IMR-90 (cell line): Measurements from ENCODE around the gene QRFP. TPM values are rescaled to one million over a fixed set of nuclear protein-coding genes. Genes with fewer than 3 reads are reported as not detected.

Source experiments
- ATAC-seq: fragments of 200-7000 bp; cut with Tn5 transposase; 2 replicates; pipeline ENCODE4 v1.9.1; 2020; ENCODE audit warnings: low read depth, mild to moderate bottlenecking, moderate library complexity
- BruUV-seq: library from RNA; stranded (reverse); fragments of 400-500 nt; replicated peaks from 2 replicates; lab custom pipeline; 2021; lab: Mats Ljungman, UMichigan
- CTCF ChIA-PET: fragments of 300-600 bp; formaldehyde crosslinking; extraction: SDS; loops from one replicate; lab custom pipeline; 2021; ENCODE audit warnings: antibody characterized with exemption; lab: Yijun Ruan, JAX
- POLR2A ChIA-PET: fragments of 300-600 bp; sonication (Branson Sonifier 250); formaldehyde crosslinking; loops from one replicate; lab custom pipeline; 2022; ENCODE audit warnings: antibody characterized with exemption; ENCODE audit not compliant: unreplicated experiment; lab: Charles Lee
- DNase-seq: peaks from one replicate; pipeline ENCODE4 v3.0.0; 2013
- H2AFZ ChIP-seq: replicated peaks from 2 replicates; pipeline ENCODE3; 2013; ENCODE audit warnings: low read length, mild to moderate bottlenecking; ENCODE audit not compliant: poor library complexity
- H2AK5ac ChIP-seq: 2 replicates; pipeline ENCODE4 v1.6.1; 2013; ENCODE audit warnings: low read depth, low read length, inconsistent platforms
- H2AK9ac ChIP-seq: replicated peaks from 2 replicates; pipeline ENCODE3; 2013; ENCODE audit warnings: mild to moderate bottlenecking, low read depth, low read length, moderate library complexity; ENCODE audit not compliant: poor library complexity
- H2BK120ac ChIP-seq: 2 replicates; pipeline ENCODE4 v1.6.1; 2013; ENCODE audit warnings: low read depth, low read length, inconsistent platforms
- H2BK15ac ChIP-seq: 3 replicates; pipeline ENCODE4 v1.6.1; 2013; ENCODE audit warnings: low read depth, low read length, inconsistent platforms
- H2BK20ac ChIP-seq: 2 replicates; pipeline ENCODE4 v1.6.1; 2013; ENCODE audit warnings: low read depth, mild to moderate bottlenecking, inconsistent platforms, low read length, moderate library complexity
- H2BK5ac ChIP-seq: 2 replicates; pipeline ENCODE4 v1.6.1; 2013; ENCODE audit warnings: mild to moderate bottlenecking, low read depth, low read length, inconsistent platforms; ENCODE audit not compliant: poor library complexity, severe bottlenecking
- H3K14ac ChIP-seq: replicated peaks from 2 replicates; pipeline ENCODE4 v1.6.1; 2013; ENCODE audit warnings: low read depth, low read length, inconsistent platforms
- H3K18ac ChIP-seq: 2 replicates; pipeline ENCODE4 v1.6.1; 2013; ENCODE audit warnings: low read depth, low read length, control low read depth
- H3K23ac ChIP-seq: 2 replicates; pipeline ENCODE4 v1.6.1; 2013; ENCODE audit warnings: low read depth, low read length, inconsistent platforms
- H3K27ac ChIP-seq: 2 replicates; pipeline ENCODE4 v1.5.1; 2013; ENCODE audit warnings: mild to moderate bottlenecking, control low read depth, low read length; ENCODE audit not compliant: insufficient read depth
- H3K27me3 ChIP-seq: 2 replicates; pipeline ENCODE4 v1.6.1; 2013; ENCODE audit warnings: low read length; ENCODE audit not compliant: control insufficient read depth, insufficient read depth
- H3K36me3 ChIP-seq: 2 replicates; pipeline ENCODE4 v1.6.1; 2013; ENCODE audit warnings: low read length, mixed read lengths; ENCODE audit not compliant: control insufficient read depth, insufficient read depth
- H3K4ac ChIP-seq: 2 replicates; pipeline ENCODE4 v1.6.1; 2013; ENCODE audit warnings: low read depth, low read length, inconsistent platforms
- H3K4me1 ChIP-seq: 2 replicates; pipeline ENCODE4 v1.6.1; 2013; ENCODE audit warnings: low read length, mixed read lengths; ENCODE audit not compliant: control insufficient read depth, insufficient read depth
- H3K4me2 ChIP-seq: 2 replicates; pipeline ENCODE4 v1.6.1; 2013; ENCODE audit warnings: low read depth, mild to moderate bottlenecking, control low read depth, low read length, moderate library complexity
- H3K4me3 ChIP-seq: 2 replicates; pipeline ENCODE4 v1.5.1; 2013; ENCODE audit warnings: low read depth, mild to moderate bottlenecking, control low read depth, low read length, moderate library complexity; ENCODE audit not compliant: insufficient read depth
- H3K56ac ChIP-seq: 2 replicates; pipeline ENCODE4 v1.6.1; 2013; ENCODE audit warnings: low read length, inconsistent platforms; ENCODE audit not compliant: insufficient read depth; ENCODE audit errors: extremely low read depth
- H3K79me1 ChIP-seq, 2 experiments: 2 replicates each; pipeline ENCODE4 v1.6.1; 2013; ENCODE audit warnings: low read length in 2 of 2, inconsistent platforms in 1 of 2, low read depth in 1 of 2
- H3K9ac ChIP-seq: 2 replicates; pipeline ENCODE4 v1.6.1; 2013; ENCODE audit warnings: low read depth, low read length, control low read depth
- H3K9me1 ChIP-seq: 2 replicates; pipeline ENCODE4 v1.6.1; 2013; ENCODE audit warnings: low read length, inconsistent platforms; ENCODE audit not compliant: insufficient read depth
- H3K9me3 ChIP-seq: 2 replicates; pipeline ENCODE4 v1.6.1; 2013; ENCODE audit warnings: low read length; ENCODE audit not compliant: control insufficient read depth, insufficient read depth
- H4K20me1 ChIP-seq: 2 replicates; pipeline ENCODE4 v1.6.1; 2013; ENCODE audit warnings: low read length, inconsistent platforms; ENCODE audit not compliant: insufficient read depth
- H4K5ac ChIP-seq: 2 replicates; pipeline ENCODE4 v1.6.1; 2013; ENCODE audit warnings: mild to moderate bottlenecking, low read depth, low read length, control low read depth
- H4K8ac ChIP-seq, 2 experiments: 2 replicates each; pipeline ENCODE4 v1.6.1; 2013; ENCODE audit warnings: low read depth in 2 of 2, low read length in 2 of 2, control low read depth in 1 of 2, inconsistent platforms in 1 of 2
- H4K91ac ChIP-seq: 2 replicates; pipeline ENCODE4 v1.6.1; 2013; ENCODE audit warnings: low read depth, low read length, inconsistent platforms; ENCODE audit not compliant: insufficient read depth
- CTCF ChIP-seq: conservative IDR thresholded peaks from 2 replicates; pipeline ENCODE4 v1.5.1; 2012; ENCODE audit warnings: mild to moderate bottlenecking, low read depth, low read length, improper control_type of control experiment
- WGBS, 2 experiments: methylation state at CpG; one replicate each; pipeline versions ENCODE4 v1.1.5 to v1.1.7; 2013; ENCODE audit warnings: missing lambda C conversion rate in 2 of 2; ENCODE audit not compliant: insufficient read length in 1 of 2; ENCODE audit errors: extremely low coverage in 2 of 2; 5-methylcytosine and 5-hydroxymethylcytosine counted together
- dilution Hi-C: fragments of 300-500 bp; cut with HindIII; formaldehyde crosslinking; loops from one replicate; pipeline ENCODE4 v1.14.3; 2018; ENCODE audit warnings: low sequenced_read_pairs; ENCODE audit not compliant: unreplicated experiment
- in situ Hi-C: fragments of 300-500 bp; cut with MboI; formaldehyde crosslinking; loops from 3 replicates; pipeline ENCODE4 v1.14.3; 2019; ENCODE audit warnings: low sequenced_read_pairs, inconsistent platforms, mixed read lengths
- intact Hi-C: fragments of 100-400 bp; cut with micrococcal nuclease; formaldehyde crosslinking; loops from 2 replicates; pipeline ENCODE4 v1.10.0; 2022
- polyA plus RNA-seq, 3 experiments: library from polyadenylated mRNA; depleted of rRNA; stranded (reverse); fragments of >200 nt; gene quantifications; 2 replicates each; pipeline ENCODE4 v1.2.3, GENCODE V29; 2012; ENCODE audit warnings: low replicate concordance in 1 of 3
- total RNA-seq: library from RNA; depleted of rRNA; stranded (reverse); fragments of >200 nt; gene quantifications from 2 replicates; pipeline ENCODE4 v1.2.3, GENCODE V29; 2012

Gene QRFP
- total and polyA plus RNA-seq, 2 of the 4 experiments (the other 2 are of a cell fraction): not detected

- H3K14ac ChIP-seq: no peak overlapping the region
- no peak overlapping the region for H3K9ac ChIP-seq
- H4K8ac ChIP-seq: no peak overlapping the region
- no peak overlapping the region for H3K4ac ChIP-seq
- H3K23ac ChIP-seq: no peak overlapping the region
- H2BK5ac ChIP-seq: no peak overlapping the region
- peaks cover 40 to 61% of the 10 kb centered on the region in 2 experiments for H3K79me1 ChIP-seq
- in situ Hi-C loops: no loop called here
- intact Hi-C loops: no loop called here
- H2BK20ac ChIP-seq: no peak overlapping the region
- no TSS peak for BruUV-seq
- no peak overlapping the region for H2BK15ac ChIP-seq
- no peaks in the 10 kb centered on the region for H3K27me3 ChIP-seq
- TF ChIP-seq CTCF: no peak
- peaks cover 88% of the 10 kb centered on the region for H3K36me3 ChIP-seq
- H3K18ac ChIP-seq: no peak overlapping the region
- H3K4me3 ChIP-seq: no peak overlapping the region
- CTCF ChIA-PET: no interaction called here
- peaks cover 15% of the 10 kb centered on the region; the same call in 1 of the 2 replicates for H3K4me1 ChIP-seq
- ATAC-seq (no peak), DNase-seq (no peak)
- no peaks in the 10 kb centered on the region for H3K9me3 ChIP-seq
- H4K5ac ChIP-seq: no peak overlapping the region
- peaks cover 1% of the 10 kb centered on the region; the same call in 1 of the 2 replicates for H3K9me1 ChIP-seq
- H4K91ac ChIP-seq: no peak overlapping the region
- H2AFZ ChIP-seq: no peak overlapping the region
- H4K20me1 ChIP-seq: peaks cover 28% of the 10 kb centered on the region
- no peak overlapping the region for H2AK9ac ChIP-seq
- H2AK5ac ChIP-seq: no peak overlapping the region
- H3K56ac ChIP-seq: no peak overlapping the region
- no peak overlapping the region for H2BK120ac ChIP-seq
- POLR2A ChIA-PET: no interaction called here
- WGBS, 2 experiments: 90% methylated on average over 6 of the region's 15 CpGs; no CpG with 5 or more reads in 1 of the 2 experiments
- no peak overlapping the region for H3K4me2 ChIP-seq
- no peak overlapping the region for H3K27ac ChIP-seq
- dilution Hi-C loops: no loop called here
These were observed 13.9 kb downstream of the QRFP start for GRCh38 chr9:130882696-130883225.
